Frontal cortex (tissue), 4 donors: ENCODE measurements around the gene BOD1. TPM values are rescaled to one million over a fixed set of nuclear protein-coding genes. Genes with fewer than 3 reads are reported as not detected.
A peak's percentile ranks its signal among the peaks of the same experiment; 100 is the strongest.

Source experiments
- DNase-seq, 2 donors: peaks; one replicate each; pipeline ENCODE4 v3.0.0; 2012; ENCODE audit warnings: low spot score in 2 of 2
- FAIRE-seq: peaks from 2 replicates; lab custom pipeline; 2012; peaks lifted over from hg19 to GRCh38; lab: Jason Lieb, UNC
- total RNA-seq: library from RNA; depleted of rRNA; stranded (reverse); fragments of >200 nt; gene quantifications from one replicate; pipeline ENCODE4 v1.2.3, GENCODE V29; 2014
- donor health status: control.
- donor health status: control.
- donor health status: control.

Gene BOD1
- total RNA-seq, 1 donor from 2014 or later = 54.2 TPM

DNA sequence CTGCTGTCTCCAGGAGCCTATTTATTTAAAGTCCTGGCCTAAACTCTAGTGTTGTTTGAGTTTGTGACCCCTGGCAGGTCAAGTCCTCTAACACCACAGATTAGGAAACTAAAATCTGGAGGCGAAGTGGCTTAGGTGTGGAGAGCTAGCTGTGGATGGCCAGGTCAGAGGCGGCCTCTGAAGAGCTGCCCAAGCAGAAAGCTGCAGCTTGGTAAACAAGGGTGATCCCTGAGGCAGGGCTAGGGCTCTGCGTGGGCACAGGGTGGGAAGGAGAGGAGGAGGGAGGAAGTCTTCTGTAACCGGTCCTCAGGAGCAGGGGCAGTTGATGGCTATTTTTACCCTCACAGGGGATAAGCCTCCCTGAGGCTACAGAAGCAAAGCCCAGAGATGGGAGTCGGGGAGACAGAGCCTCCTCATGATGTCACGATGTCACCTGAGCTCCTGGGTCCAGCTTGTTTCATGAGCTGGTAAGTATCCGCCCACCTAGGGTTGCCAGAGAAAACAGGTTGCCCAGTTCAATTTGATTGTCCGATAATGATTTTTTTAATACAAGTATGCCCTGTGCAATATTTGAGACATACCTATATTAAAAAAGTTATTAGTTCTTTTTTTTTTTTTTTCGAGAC lies 25.9 kb upstream of the BOD1 start:
- DNase-seq (no peak), FAIRE-seq (no peak)

DNA sequence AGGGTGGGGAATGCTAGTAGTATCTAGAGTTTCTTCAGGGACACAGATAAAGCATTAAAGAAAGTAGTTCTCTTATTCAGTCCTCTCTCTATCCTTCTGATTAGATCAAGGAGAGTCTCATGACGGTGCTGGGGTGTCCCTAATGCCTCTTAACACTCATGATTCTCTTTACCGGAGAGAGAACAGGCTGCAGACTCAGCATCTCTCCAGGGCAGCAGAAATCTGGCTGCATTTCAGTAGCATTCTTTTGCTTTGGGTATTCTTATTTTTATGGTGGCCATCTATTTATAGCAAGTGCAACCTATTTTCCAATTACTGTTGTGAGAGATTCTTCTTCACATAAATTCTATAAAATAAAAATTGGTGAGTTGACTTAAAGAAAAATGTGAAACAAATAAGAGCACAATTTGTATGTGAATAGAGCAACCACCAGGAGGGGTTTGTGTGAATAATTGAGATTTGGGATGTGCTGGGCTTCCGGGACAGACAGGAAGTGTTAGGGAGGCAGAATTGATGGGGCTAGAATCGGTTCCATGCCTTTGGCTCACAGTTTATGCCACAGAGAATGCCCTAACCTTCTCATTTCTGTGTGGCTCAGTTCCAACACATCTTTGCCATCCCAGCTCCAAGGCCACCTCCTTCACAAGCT lies 23.8 kb upstream of the BOD1 start:
- FAIRE-seq = no peak
- DNase-seq = no peak

DNA sequence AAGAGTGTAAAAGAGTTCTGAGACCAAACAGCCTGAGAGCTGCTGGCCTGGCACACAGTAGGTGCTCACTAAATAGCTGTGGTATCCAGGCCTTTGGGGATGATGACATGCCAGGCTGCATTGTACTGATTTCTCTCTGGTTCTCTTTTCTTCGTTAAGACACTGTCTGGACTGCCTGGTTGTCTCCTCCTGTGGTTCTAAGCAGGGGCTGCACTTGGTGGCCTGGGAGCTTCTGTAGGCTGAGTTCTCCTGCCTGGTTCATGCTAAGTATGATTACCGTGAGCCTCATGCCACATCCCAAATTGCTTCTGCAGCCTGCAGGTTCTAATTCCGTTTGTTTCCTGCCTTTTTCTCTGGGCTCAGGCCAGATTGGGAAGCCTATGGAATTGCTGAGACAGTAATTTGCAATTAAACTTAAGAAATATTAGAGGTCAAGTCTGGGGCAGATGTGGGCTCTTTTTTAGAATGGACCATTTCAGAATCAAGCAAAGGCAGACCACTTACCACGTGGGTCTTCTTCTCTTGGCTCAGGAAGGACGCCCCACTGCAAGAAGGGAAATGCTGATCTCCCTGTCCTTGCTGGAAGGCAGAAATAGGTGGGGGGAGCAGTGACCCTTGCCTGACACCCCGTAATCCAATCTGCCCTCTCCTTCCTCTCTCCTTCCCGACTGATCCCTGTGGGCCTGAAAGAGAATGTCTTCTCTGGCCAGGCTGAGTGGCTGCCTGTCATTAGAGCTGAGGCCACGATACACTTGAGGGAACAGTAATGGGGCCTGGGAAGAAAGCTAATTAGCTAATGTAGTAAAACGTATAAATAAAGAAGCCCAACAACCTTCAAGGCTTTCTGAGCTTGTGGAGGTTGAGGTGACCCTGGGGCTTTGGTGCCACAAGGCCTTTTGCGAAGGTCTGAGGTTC lies 21.9 kb upstream of the BOD1 start:
- no peak for FAIRE-seq

DNA sequence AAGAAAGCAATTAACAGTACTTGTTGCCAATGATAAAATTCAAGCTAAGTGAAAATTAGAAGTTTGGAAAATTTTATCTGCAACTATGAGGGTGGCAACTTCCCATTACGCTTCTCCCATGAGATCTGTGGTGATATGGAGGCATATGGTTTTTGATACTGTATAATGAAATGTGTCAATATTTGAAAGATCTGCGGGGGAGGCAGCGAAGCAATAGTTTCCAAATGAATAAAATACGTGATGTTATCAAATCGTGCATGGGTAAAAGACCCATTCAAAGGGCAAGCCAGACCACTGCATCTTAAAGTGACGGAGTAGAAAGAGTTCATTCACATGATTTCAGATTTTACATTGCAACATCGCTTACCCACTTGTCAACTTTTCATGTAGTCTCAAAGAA lies 20.9 kb upstream of the BOD1 start:
- no peak for DNase-seq
- no peak for FAIRE-seq

More for the DNA sequence above, 21.9 kb upstream of the BOD1 start:
- DNase-seq = no peak

DNA sequence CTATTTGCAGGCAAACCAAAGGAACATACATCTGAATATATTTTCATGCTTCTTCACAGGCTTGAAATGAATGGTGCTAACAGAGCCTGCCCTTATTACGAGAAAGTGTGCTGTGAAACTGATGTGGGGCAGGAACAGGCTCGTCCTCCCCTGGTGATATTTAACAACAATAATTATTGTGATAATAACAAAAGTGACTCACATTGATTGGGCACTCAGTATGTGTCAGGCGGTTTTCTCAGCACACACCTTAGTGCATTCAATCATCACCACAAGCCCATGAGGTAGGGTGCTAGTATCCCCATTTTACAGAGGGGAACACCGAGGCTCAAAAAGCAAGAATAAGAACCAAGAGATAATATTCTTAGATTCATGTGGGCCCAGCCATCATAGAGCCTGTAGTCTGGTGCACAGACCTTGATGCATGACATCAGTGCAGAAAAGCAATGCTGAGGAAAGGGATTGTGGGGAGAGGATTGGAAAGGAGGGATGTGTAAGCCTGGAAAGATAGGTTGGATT lies 18.1 kb upstream of the BOD1 start:
- DNase-seq = no peak

DNA sequence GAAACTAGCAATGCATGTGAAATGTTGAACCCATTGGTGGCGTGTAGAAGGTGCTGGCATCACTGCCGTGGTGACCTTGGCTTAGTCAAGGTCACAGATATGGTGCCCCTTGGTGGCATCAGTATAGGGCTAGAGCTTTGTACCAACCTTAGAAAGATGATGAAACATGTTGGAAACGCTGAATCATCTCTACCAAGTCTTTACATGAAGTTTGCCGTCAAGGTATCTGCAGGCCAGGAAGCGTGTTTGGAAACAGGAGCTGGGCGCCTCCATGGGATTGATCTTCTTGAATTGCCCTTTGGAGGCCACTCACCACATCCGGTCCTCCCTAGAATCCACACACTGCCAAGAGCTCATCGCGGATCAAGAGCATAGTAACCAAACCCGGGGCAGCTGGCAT lies 16.9 kb upstream of the BOD1 start:
- no peak for FAIRE-seq

More for the DNA sequence above, 18.1 kb upstream of the BOD1 start:
- FAIRE-seq = no peak

DNA sequence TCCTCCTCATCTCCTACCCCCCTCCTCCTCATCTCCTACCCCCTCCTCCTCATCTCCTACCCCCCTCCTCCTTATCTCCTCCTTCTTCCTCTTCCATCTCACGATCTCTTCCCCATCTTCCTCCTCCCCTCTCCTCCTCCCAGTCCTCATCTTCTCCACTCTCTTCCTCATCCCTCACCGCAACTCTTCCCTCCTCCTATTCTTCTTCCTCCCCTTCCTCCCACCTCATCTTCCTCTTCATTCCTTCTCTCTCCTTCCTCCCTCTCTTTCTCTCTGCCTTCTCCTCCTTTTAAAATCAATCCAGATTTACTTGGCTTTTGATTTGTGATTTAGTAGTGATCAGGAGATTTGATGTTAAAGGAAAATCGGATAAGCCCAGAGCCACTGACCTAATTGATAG lies 15.0 kb upstream of the BOD1 start:
- DNase-seq = no peak
- no peak for FAIRE-seq

More for the DNA sequence above, 16.9 kb upstream of the BOD1 start:
- DNase-seq = no peak

DNA sequence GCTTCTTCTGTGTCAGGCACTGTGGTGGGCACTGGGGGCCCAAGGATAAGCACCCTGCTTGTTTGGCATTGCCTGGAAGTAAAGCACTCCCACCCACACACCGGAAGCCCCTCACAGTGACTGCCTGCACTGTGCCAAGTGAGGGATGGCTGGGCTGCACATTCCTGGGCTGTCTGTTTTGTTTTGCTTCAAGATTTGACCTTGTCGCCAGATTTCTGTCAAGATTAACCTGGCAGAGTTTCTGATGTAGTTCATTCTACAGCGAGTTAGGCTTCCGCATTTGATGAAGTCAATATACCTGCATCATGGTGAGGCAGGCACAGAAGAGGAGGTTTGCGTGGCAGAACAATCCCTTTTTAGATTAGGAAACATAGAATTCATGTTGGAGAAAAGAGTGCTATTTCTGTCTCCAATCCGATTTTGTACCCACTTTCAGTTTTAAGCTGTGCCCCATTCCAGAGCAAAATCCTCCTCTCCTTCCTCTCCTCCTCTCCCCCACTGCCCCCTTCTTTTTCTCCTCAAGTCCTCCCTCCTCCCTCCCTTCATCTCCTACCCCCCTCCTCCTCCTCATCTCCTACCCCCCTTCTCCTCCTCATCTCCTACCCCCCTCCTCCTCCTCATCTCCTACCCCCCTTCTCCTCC lies 14.4 kb upstream of the BOD1 start:
- FAIRE-seq = no peak
- DNase-seq = no peak

DNA sequence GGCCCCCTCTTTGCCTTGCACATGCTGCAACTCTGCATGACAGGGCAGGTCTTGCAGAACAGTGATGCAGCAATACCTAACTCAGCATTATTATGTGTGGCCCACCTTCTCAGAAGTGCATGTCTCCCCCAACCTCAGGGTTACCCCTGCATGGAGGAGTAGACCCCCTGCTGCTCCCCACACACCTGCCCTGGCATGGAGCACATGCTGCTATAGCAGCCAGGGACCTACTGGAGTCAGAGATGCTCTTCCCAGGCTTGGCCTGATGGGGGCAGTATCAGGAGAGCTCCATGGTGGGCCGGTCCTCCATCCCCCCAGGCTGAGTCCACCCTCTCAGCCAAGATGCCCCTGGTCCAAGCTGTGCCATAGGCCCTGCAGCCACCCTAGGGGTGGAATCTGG lies 13.2 kb upstream of the BOD1 start:
- DNase-seq (no peak), FAIRE-seq (no peak)

DNA sequence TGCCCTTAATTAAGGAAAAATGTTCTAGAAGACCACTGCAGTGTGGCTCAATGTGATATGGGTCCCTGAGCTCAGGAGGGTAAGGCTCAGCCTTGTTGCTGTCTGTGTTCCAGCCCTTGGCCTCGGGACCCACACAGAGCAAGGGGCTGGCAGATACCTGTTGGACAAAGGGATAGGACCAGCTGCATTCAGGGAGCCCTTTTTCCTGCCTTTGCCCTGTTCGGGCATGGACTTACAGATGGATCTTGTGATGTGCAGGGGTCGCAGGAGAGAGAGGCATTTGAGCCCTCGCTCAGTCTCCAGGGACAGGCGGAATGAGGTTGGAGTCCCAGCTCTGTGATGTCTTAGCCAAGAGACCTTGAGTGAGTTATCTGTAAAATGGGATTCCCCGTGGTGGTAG lies 12.1 kb upstream of the BOD1 start:
- FAIRE-seq (no peak), DNase-seq (no peak)

DNA sequence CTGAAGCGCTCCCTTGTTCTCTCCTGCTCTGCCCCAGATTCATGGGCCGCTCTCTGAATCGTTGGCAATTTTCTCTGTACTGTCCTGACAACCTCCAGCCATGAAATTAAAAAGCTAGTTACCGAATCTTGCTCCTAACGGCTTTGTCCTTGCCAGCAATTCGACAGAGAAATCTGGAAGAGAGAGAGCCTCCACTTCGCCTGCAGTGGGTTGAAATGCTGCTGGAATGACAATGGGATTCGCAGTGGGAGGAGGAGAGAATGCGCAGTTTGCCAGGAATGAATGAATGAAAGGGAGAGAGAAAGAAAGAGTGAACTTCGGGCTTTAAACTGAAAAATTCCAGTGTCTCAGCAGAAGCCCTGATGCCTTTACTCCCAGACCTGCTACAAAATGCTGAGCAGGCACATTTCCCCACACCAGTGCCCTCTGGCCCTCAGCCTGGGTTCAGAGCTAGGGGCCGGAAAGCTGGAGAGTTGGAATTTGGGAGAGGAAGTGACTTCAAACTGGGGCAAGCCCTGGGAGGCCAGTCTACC lies 11.5 kb upstream of the BOD1 start:
- FAIRE-seq (no peak), DNase-seq (peak in 1 of 2 donors; percentile 43)

DNA sequence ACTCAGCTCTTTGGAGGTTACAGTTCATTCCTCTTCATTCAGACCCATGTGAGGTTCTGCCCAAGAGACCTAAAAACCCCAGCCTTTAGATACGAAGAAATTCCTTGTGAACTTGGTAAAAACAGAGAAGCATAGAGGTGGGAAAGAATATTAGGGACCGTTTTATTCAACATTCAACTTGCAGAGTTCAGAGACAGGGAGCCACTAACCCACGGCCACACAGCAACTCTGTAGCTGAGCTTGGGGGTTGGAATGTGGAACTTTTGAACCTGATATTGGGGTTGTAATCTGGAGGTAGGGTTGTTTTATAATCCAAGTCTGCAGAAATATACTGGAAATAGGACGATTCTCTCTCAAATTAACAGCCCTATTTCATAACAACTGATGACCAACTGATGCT lies 10.8 kb upstream of the BOD1 start:
- DNase-seq (no peak), FAIRE-seq (no peak)

DNA sequence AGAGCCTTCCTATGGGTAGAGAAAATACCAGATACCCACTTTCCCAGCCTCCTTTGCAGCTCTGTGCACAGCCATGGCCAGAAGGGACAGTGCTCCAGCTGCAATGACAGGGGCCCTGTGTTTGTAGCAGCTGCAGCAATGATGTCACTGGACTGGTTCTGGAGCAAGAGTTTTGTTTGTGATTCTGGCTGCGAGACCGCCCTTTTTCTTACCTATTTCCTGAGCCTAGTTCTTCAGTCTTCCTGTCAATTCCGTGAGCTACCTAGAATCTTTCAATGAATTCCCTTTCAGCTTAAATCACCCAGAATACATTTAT lies 10.0 kb upstream of the BOD1 start:
- no peak for FAIRE-seq
- peak in 1 of 2 donors; percentile 37 for DNase-seq

DNA sequence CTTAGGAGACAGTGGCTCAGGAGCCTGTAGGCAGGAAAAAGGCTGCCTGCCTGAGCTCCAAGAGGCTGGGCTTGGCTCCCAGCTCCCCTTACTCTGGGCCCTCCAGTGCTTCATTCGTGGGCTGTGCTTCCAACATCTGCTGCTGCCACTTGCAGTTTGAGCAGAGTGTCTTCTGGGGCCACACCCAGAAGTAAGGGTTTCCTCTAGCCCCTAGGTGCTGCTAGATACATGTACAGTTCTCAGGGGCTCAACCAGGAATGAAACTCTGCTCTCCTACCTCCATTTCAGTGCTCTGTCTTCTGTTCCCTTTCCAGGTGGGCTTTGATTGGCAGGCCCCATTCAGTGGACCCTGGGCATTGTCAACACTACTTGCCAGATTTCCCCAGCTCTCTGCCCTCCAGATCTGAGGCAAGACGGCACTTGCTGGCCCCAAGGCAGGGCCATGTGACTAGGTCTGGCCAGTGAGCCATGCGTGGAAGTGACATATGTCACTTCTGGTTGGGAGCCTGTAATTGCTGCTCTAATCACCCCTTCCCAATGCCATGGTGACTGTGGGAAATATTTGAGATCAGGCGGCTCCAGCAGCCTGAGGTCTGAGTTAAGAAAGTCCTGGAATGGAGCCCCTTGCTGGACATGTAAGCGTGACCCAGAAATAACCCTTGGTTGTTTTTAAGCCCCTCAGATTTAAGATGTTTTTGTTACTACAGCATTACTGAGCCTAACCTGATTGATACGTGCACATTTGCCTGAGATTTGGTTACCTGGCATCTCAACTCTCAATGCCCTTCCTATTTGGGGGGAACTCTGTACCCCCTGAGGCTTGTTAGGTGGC lies 9.4 kb upstream of the BOD1 start:
- no peak for FAIRE-seq
- DNase-seq = no peak

DNA sequence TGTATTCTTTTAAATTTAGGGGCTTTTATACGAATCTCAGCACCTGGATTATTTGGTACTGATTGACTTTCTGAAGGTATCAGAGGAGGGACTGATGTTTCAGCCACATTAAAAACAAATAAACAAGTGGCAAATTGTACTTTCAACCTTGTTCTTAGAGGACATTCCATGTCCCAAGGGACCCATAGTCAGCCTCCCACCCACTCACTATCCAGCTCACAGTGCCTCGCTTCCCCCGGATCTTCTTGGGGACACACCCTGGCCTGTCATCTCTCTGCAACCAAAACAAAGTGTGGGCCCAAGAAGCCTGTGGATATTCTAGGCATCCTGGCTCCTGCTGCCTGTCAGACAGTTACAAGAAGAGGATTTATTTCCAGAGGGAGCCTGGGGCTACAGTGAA lies 8.8 kb upstream of the BOD1 start:
- DNase-seq (no peak), FAIRE-seq (no peak)

DNA sequence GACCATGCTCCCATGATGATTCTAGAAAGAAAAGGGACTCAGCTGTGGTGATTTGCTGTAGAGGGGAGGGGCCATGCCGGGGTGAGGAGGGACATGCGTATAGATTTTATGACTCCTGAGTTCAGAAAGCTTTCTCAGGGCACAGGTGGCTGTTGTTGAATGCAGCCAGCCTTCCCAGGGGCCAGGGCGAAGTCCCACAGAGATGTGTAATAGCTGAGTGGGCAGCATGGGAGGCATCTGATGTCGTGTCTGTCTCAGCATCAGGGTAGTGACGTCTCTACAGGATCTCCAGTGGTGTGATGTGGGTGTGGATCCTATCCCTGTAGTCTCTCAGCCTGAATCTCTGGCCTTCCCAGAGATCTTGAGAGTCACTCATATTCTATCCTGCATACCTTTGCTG lies 7.8 kb upstream of the BOD1 start:
- DNase-seq (no peak), FAIRE-seq (no peak)

DNA sequence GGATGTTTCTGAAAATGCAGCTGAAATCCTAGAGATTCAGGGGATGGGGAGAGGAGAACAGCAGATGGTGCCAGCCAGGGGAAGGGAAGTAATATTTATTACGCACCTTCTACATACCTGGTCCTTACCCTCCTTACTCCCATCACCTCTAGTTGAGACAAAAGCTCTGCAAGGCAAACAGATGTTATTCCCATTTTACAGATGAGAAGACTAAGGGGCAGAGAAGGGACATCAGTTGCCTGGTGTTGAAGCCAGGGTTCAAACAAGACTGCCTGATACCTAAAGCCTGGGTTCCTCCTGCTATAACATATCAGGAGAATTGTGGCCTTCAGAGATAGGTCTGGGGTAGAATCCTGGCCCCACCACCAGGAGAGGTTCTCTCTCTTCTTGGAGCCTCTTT lies 7.3 kb upstream of the BOD1 start:
- FAIRE-seq (no peak), DNase-seq (no peak)

DNA sequence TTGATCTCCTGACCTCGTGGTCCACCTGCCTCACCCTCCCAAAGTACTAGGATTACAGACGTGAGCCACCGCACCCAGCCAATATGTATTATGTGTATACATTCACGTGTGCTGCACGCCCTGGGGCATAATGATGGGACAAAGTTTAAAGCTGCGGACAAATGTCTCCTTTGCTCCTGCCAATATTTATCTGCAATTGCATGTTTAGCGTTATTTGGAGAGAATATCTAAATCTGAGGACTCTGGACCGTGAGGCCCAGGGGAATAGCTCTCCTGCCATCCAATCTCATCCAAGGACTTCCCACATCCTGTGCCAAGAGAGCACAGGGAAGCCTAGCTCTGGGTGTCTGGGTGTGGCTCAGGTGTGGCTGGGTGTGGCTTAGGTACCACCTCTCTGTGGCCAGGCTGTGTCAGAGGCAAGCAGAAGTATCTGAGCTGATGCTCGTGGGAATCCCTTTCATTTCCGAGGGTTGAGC lies 6.9 kb upstream of the BOD1 start:
- no peak for DNase-seq
- no peak for FAIRE-seq
